Tibial artery (tissue), 4 donors: ENCODE results near the gene TGIF1.

ENCODE experiments used
- DNase-seq, 2 donors: peaks; one replicate each; pipeline ENCODE4 v3.0.0-alpha.2; 2019
- H3K27ac ChIP-seq, 2 donors: fragments of 200-600 bp; sonication (generic) in 1 of 2; 1 replicate in 1 of 2; 2 replicates in 1 of 2; pipeline ENCODE4 v1.5.1; 2018 to 2019; ENCODE audit warnings: mild to moderate bottlenecking in 1 of 2
- H3K27me3 ChIP-seq, 2 donors: fragments of 200-600 bp; sonication (generic) in 1 of 2; one replicate each; pipeline versions ENCODE4 v1.5.1 to v1.6.0; 2016 to 2019
- H3K36me3 ChIP-seq, 3 donors: fragments of 200-600 bp; sonication (generic) in 2 of 3; one replicate each; pipeline ENCODE4 v1.5.1; 2016 to 2019; ENCODE audit warnings: mild to moderate bottlenecking in 2 of 3
- H3K4me1 ChIP-seq, 4 donors: fragments of 200-600 bp; sonication (generic) in 2 of 4; 1 replicate in 3 of 4; 2 replicates in 1 of 4; pipeline ENCODE4 v1.5.1; 2016 to 2019
- H3K4me3 ChIP-seq, 2 donors: fragments of 200-600 bp; sonication (generic) in 1 of 2; 1 replicate in 1 of 2; 2 replicates in 1 of 2; pipeline ENCODE4 v1.5.1; 2018 to 2019; ENCODE audit warnings: mild to moderate bottlenecking in 2 of 2
- H3K9me3 ChIP-seq, 3 donors: fragments of 200-600 bp; sonication (generic) in 1 of 3; one replicate each; pipeline ENCODE4 v1.5.1; 2016 to 2019
- CTCF ChIP-seq, 2 experiments: fragments of 200-600 bp in 1 of 2; fragments of 450-650 bp in 1 of 2; IDR thresholded peaks; one replicate each; pipeline ENCODE4 v1.5.1; 2017 to 2019; ENCODE audit warnings: antibody characterized with exemption in 2 of 2, mild to moderate bottlenecking in 1 of 2, moderate library complexity in 1 of 2
- intact Hi-C: fragments of 100-400 bp; cut with DNase I; formaldehyde crosslinking; loops from one replicate; pipeline ENCODE4 v1.15.0; 2023; ENCODE audit warnings: low total_unique reads

TGIF1 gene

GRCh38 chr18:3492721-3493120, 42.7 kb downstream of the TGIF1 start:
- intact Hi-C loops: no loop called here
- Histone ChIP-seq H3K36me3 (no peaks in the 10 kb centered on the region), H3K4me3 (no peak overlapping the region), H3K4me1 (no peaks in the 10 kb centered on the region), H3K27me3 (no peaks in the 10 kb centered on the region), H3K27ac (no peak overlapping the region), H3K9me3 (no peaks in the 10 kb centered on the region)
- DNase-seq: no peak
- TF ChIP-seq CTCF (IDR thresholded peaks at IDR 0.05): no peak

GRCh38 chr18:3493501-3494244, 43.7 kb downstream of the TGIF1 start:
- Histone ChIP-seq H3K9me3 (no peaks in the 10 kb centered on the region), H3K27me3 (no peaks in the 10 kb centered on the region), H3K36me3 (no peaks in the 10 kb centered on the region), H3K4me3 (no peak overlapping the region), H3K27ac (no peak overlapping the region), H3K4me1 (no peaks in the 10 kb centered on the region)
- TF ChIP-seq CTCF (IDR thresholded peaks at IDR 0.05): no peak
- intact Hi-C loops: no loop called here
- DNase-seq: no peak

GRCh38 chr18:3494245-3494526, 44.2 kb downstream of the TGIF1 start:
- Histone ChIP-seq H3K27ac (no peak overlapping the region), H3K27me3 (no peaks in the 10 kb centered on the region), H3K4me1 (peaks cover 0 to 4% (median 0%) of the 10 kb centered on the region in 4 donors), H3K4me3 (no peak overlapping the region), H3K36me3 (no peaks in the 10 kb centered on the region), H3K9me3 (no peaks in the 10 kb centered on the region)
- DNase-seq: no peak
- intact Hi-C loops: no loop called here
- TF ChIP-seq CTCF (IDR thresholded peaks at IDR 0.05): no peak

- no peaks in the 10 kb centered on the region for H3K36me3 ChIP-seq
- no peak overlapping the region for H3K27ac ChIP-seq
These were observed 44.6 kb downstream of the TGIF1 start for GRCh38 chr18:3494569-3494968.

GRCh38 chr18:3495691-3496430, 45.9 kb downstream of the TGIF1 start:
- no peak for DNase-seq
- no peak for TF ChIP-seq CTCF (IDR thresholded peaks at IDR 0.05)
- no peaks in the 10 kb centered on the region for H3K27me3 ChIP-seq
- intact Hi-C loops: no loop called here
- no peaks in the 10 kb centered on the region for H3K36me3 ChIP-seq
- no peak overlapping the region for H3K4me3 ChIP-seq
- no peak overlapping the region for H3K27ac ChIP-seq
- H3K4me1 ChIP-seq: peaks cover 0 to 11% (median 0%) of the 10 kb centered on the region in 4 donors
- no peaks in the 10 kb centered on the region for H3K9me3 ChIP-seq

More at GRCh38 chr18:3494569-3494968, 44.6 kb downstream of the TGIF1 start:
- no peak overlapping the region for H3K4me3 ChIP-seq
- no peak for DNase-seq
- no peaks in the 10 kb centered on the region for H3K27me3 ChIP-seq
- no peak for TF ChIP-seq CTCF (IDR thresholded peaks at IDR 0.05)
- intact Hi-C loops: no loop called here
- peaks cover 0 to 8% (median 0%) of the 10 kb centered on the region in 4 donors for H3K4me1 ChIP-seq
- H3K9me3 ChIP-seq: no peaks in the 10 kb centered on the region
